HG03039 (cell line): Measurements from ENCODE around the gene IL1RAPL1.

ENCODE experiments used
- ATAC-seq: cut with Tn5 transposase; IDR thresholded peaks from one replicate; pipeline ENCODE4 v1.9.1; 2021; ENCODE audit warnings: mild to moderate bottlenecking, moderate library complexity; ENCODE audit not compliant: unreplicated experiment

The IL1RAPL1 gene

GRCh38 chrX:29488919-29489318 lies 901.7 kb downstream of the IL1RAPL1 start:
- ATAC-seq, result no peak

GRCh38 chrX:29490606-29491005 lies 903.4 kb downstream of the IL1RAPL1 start:
- ATAC-seq, result no peak

DNA sequence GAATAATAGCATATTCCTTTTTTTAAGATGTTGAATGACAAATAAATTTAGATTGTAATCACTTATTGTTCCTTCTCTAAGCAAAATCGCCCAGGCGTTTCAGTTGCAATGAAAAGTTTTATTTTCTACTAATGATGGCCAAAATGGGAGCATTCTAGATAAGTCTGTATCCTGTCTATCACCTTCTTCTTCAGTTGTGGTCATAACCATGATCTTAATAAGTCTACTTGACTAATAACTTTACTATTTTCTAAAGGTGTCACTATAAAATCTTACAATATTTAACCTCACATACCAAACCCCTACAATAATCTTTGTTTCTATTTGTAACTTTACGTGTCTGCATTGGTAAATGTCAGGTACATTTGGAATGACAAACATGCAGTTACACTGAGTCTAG lies 904.4 kb downstream of the IL1RAPL1 start:
- no peak for ATAC-seq

GRCh38 chrX:29496636-29497180 lies 909.5 kb downstream of the IL1RAPL1 start:
- no peak for ATAC-seq

GRCh38 chrX:29506729-29507128 lies 919.5 kb downstream of the IL1RAPL1 start:
- ATAC-seq, result no peak

DNA sequence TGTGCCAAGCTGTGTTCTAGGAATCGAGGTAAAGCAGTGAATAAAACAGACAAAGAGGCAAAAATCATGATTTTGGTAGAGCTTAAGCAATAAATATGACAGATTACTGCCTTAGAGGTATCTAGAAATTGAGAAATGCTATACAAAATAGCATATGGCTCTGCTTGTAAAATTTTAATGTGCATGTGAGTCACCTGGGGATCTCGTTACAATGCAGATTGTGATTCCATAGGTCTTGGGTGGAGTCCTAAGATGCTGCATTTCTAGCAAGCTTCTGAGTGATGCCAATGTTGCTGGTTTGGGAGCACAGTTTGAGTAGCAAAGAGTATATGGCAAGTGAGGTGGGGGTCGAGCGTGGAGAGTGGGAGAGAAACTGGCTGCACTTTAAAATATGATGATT lies 930.9 kb downstream of the IL1RAPL1 start:
- ATAC-seq, result no peak

DNA sequence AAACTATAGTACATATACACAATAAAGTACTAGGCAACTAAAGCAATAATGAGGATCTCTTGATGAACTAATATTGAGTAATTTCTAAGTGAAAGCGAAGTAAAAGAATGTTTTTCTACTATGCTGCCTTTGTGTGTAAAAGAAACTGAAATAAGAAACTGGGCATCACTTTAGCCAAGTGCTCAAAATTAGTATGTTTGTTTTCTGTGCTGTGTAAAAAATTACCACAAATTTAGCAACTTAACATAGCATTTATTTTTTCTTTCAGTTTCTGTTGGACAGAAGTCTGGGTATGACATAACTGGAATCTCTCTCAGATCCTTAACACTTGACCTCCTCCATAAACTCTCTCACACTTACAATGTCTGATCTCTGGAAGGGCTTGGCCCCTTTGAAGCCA lies 941.0 kb downstream of the IL1RAPL1 start:
- ATAC-seq, result peak; percentile 64

GRCh38 chrX:29530501-29530900 lies 943.3 kb downstream of the IL1RAPL1 start:
- no peak for ATAC-seq

- peak; percentile 83 for ATAC-seq
Measured at GRCh38 chrX:29531336-29531735, 944.1 kb downstream of the IL1RAPL1 start.

DNA sequence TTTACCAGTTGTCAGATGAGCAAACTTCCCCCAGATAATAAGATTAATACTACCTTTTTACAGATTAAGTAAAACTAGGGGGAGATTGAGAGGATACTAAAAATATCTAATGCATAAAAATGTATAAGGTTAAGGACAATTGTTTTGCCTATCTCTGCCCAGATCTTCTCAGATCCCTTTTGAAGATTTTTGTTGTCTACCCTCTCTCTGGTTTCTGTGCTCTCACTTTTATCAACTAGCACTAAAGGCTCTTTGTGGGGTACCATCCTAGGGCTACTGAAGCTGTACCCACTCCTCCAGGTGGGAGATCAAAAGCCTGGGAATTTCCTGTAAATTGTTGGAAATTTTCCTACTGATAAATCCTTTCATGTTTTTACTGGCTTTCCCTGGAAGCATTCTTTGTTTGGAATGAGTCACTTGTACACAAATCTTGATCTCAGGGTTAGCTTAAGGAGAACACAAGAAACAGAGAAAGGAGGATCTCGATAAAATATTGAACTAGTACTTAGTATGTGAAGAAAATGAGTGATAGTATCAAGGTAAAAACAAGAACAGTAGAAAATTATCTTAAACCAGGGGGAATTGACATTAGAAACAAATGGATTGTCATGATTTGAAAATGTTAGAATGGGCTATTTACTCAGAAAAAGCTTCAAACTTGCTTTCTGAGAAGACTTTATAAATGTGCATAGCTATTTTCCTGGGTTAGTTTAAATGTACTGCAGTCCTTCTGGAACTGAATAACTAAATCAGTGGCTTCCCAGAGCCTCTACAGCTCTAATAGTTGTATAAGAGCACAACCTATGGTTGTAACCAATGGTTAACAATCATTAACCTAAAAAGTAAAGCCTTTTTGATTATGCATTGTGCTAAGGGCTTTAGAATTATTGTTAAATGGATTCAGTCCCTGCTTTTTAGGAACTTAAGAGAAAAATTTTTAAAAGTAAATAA lies 948.2 kb downstream of the IL1RAPL1 start:
- no peak for ATAC-seq

DNA sequence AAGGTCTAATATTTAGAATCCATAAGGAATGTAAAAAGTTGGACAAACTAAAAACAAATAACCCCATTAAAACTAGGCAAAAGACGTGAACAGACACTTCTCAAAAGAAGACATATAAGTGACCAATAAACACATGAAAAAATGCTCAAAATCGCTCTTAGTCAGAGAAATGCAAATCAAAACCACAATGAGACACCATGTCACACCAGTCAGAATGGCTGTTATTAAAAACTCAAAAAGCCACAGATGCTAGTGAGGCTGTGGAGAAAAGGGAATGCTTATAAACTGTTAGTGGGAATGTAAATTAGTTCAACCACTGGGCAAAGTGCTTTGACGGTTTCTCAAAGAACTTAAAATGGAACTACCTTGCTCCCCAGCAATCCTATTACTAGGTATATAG lies 953.8 kb downstream of the IL1RAPL1 start:
- no peak for ATAC-seq

- no peak for ATAC-seq
Measured at GRCh38 chrX:29542152-29542551, 954.9 kb downstream of the IL1RAPL1 start.

GRCh38 chrX:29545878-29546277 lies 958.6 kb downstream of the IL1RAPL1 start:
- no peak for ATAC-seq

DNA sequence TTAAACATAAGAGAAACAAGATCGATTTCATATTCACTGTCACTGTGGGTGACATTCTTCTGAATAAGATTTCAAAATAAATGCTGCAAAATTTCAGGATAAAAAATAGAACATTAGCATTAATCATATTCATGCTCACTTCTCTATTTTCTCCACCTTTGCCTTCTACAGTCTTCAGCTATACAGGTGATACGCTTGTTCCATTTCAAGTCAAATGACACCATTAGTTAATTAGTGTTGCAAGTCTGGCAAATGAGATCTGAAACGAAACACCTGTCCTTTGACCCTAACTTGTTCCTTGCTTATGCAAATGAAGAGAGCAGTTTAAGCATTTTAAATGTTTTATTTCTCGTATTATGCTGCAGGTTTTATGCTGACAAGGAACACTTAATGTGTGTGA lies 960.6 kb downstream of the IL1RAPL1 start:
- no peak for ATAC-seq

GRCh38 chrX:29553542-29553941 lies 966.3 kb downstream of the IL1RAPL1 start:
- no peak for ATAC-seq

GRCh38 chrX:29555465-29556091 lies 968.3 kb downstream of the IL1RAPL1 start:
- ATAC-seq, result peak; percentile 95

- no peak for ATAC-seq
Measured at GRCh38 chrX:29560065-29560464, 972.8 kb downstream of the IL1RAPL1 start.

DNA sequence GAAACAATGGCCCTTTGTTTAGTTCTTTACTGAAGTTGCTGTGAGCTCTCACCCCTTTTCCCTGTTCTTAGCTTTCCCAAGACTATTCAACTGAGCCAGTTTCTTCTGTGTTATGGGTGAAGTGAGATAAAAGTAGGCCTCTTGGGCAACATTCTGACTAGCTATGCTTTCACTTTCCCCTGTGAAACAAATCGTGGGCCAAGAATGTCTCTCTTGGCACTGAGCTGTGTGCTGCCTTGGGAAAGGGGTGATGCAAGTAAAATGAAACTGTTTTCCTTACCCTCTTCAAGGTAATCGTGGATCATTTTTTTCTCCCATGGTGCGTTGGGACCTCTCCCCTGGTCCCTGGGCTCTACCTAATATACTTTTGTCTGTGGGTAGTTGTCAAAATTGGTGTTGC lies 974.2 kb downstream of the IL1RAPL1 start:
- no peak for ATAC-seq

GRCh38 chrX:29580560-29580959 lies 993.3 kb downstream of the IL1RAPL1 start:
- no peak for ATAC-seq

- no peak for ATAC-seq
Measured at GRCh38 chrX:29581223-29581622, 994.0 kb downstream of the IL1RAPL1 start.

- no peak for ATAC-seq
Measured at GRCh38 chrX:29587107-29587506, 999.9 kb downstream of the IL1RAPL1 start.

DNA sequence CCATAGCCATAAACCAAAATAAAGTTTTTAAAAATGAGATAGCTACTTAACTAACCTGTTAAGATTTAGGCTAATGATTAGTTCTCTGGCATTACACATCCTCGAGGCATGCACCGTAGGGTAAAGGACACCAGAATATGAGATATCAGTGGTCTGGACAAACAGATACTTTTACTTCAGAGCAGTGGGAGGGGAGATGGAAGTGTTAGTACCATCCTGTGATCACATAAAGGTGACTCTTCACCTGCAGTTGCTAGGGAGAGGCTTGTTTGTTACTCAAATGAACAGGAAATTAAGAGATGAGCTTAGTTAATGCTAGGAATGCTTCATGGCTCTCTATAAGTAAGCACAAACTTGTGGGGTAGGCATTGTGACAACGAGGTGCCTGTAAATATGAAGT lies 1003.7 kb downstream of the IL1RAPL1 start:
- no peak for ATAC-seq
